Lower leg skin (tissue), 3 donors: ENCODE data around the gene NR1D2.

Experiments used
- CTCF ChIP-seq, 3 donors: fragments of 450-650 bp; IDR thresholded peaks; one replicate each; pipeline ENCODE4 v1.5.1; 2016; ENCODE audit warnings: antibody characterized with exemption in 3 of 3, mild to moderate bottlenecking in 3 of 3, moderate library complexity in 2 of 3
- POLR2A ChIP-seq, 2 donors: fragments of 450-650 bp; IDR thresholded peaks; one replicate each; pipeline ENCODE4 v1.6.1; 2016 to 2017; ENCODE audit warnings: antibody characterized with exemption in 2 of 2, mild to moderate bottlenecking in 1 of 2, moderate library complexity in 1 of 2

GRCh38 chr3:23923786-23924185, 21.3 kb upstream of the NR1D2 start:
- TF ChIP-seq POLR2A (IDR thresholded peaks at IDR 0.05) (no peak), CTCF (IDR thresholded peaks at IDR 0.05) (no peak)
